Activated CD4-positive, alpha-beta T cell treated with anti-CD3 and anti-CD28 coated beads, Interleukin-2, amount 50 U/mL, for 48 hours (primary cell): ENCODE measurements around the gene DRD2.

Experiments
- DNase-seq, 2 experiments: peaks; one replicate each; pipeline ENCODE4 v3.0.0-alpha.2; 2020

DRD2 gene

DNA sequence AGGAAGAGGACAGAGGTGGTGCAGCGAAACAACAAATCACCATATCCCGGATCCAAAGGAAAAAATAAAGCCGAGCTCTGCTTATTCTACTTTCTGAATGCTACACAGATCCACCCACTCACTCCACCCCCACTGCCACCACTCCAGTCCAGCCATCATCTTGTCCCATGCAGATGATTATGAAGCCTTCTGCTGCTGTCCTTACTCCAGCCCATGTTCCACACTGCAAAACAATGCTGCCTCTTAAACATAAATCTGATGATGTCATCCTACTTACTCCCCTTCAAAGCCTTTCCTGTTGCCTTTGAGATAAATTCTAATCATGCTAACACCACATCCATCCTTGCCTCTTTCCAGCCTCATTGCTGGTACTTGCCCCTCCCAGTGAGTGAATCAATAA is 6.5 kb upstream of the DRD2 start:
- no peak for DNase-seq

- no peak for DNase-seq
These were observed 6.0 kb upstream of the DRD2 start for GRCh38 chr11:113481226-113481625.

GRCh38 chr11:113477321-113477720 is 2.1 kb upstream of the DRD2 start:
- no peak for DNase-seq

DNA sequence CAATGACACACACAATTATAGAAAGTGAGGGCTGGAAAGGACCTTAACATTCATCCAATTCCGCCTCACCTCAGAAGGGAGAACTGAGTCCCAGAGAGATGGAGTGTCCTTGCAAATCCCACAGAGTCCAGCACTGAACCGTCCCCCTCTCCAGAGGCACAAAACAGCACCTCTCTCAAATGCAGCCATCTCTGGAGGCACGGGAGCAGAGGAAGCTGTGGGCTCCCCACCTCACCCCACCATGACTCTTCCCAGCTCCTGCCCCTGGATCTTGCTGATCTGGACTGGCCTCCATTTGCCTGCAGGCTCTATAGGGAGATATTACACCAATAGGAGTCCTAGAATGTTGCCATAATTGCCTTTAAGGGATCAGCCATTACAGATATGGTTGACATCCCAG is 1.4 kb upstream of the DRD2 start:
- no peak for DNase-seq

DNA sequence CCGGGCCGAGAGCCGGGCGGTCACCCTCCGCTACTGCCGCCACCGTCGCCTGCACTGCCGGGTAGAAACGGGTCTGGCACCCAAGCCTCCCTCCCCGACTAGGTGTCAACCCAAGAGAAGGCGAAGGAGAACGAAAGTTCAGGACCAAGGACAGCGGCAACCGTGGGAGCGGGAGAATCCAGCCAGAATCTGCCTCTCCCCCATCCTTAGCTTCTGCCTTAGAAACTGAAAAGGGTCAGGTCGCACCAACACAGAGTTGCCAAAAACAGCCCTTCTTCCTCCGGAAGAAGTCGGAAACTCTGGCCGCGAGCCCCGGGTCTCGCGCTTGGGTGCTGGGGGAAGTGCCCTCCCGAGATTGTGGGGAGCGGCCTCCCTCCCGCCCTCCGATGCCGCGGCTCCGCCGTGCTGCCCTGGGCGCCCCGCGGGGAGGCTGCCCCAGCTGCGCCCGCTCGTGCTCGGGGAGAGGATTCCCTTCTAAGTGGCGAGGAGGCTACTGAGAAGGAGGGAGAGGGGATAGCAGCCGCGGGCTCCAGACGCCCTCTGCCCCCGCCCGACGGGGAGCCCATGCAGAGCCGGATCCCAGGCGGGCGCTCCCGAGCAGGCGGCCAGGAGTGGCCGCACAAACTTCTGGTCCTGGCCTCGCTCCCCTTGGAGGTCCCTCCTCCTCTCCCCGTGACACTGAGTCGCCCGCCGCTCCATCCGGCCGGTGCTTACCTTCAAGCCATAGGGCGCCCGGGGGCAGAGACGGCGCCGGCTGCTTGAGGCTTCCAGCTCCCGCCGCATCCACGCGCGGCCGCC is 637 bp downstream of the DRD2 start:
- DNase-seq, result peak; percentile 59 to 72

GRCh38 chr11:113473983-113474361 is 1.2 kb downstream of the DRD2 start:
- DNase-seq, result no peak

DNA sequence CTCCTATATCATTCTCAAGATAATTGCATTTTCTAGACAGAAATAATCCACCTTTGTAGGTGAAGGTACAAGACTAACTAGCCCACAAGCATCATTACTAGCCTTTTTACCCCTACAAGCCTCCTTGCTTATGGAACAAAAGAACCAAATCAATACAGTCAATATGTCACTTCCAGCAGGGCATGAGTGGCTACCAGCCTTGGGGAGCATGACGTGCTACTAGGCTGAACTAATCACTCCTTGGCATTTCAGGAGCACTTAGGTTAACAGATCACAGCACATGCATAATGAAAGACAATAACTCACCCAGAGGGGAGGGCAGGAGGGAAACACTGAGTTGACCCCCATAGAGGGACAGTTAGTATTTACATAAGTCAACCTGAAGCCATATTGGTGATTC is 2.7 kb downstream of the DRD2 start:
- DNase-seq, result no peak

- no peak for DNase-seq
These were observed 5.0 kb downstream of the DRD2 start for GRCh38 chr11:113470233-113470632.

DNA sequence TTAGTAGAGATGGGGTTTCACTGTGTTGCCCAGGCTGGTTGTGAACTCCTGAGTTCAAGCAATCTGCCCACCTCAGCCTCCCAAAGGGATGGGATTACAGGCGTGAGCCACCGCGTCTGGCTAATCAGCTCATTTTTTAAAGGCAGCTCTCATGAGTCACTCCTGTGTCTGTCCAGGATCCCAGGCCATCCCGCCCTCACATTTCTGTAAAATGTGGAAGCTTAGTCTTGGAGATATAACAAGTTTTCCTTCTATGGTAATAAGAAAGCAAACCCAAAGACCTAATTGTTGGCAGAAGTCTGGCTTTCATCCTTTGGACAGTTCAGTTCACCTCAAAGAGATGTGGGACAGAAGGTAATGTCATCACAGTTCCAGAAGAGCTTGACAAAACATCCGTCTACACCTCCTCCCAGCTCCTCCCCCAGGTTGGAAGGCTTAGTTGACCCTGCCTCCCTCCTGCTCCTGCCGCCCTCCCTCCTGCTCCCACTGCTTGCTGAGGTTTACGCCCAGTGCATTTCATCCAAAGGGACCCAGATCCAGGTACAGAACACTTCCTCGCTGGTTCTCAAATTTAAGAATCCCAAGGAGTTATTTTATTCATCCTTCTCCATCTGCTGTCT is 6.4 kb downstream of the DRD2 start:
- no peak for DNase-seq

- no peak for DNase-seq
These were observed 7.7 kb downstream of the DRD2 start for GRCh38 chr11:113467545-113467944.

GRCh38 chr11:113465786-113466185 is 9.4 kb downstream of the DRD2 start:
- no peak for DNase-seq

- DNase-seq, result no peak
These were observed 10.8 kb downstream of the DRD2 start for GRCh38 chr11:113464416-113464815.

- DNase-seq, result no peak
These were observed 12.4 kb downstream of the DRD2 start for GRCh38 chr11:113462830-113463229.

- no peak for DNase-seq
These were observed 13.6 kb downstream of the DRD2 start for GRCh38 chr11:113461639-113462038.

- no peak for DNase-seq
These were observed 14.7 kb downstream of the DRD2 start for GRCh38 chr11:113460469-113460868.

DNA sequence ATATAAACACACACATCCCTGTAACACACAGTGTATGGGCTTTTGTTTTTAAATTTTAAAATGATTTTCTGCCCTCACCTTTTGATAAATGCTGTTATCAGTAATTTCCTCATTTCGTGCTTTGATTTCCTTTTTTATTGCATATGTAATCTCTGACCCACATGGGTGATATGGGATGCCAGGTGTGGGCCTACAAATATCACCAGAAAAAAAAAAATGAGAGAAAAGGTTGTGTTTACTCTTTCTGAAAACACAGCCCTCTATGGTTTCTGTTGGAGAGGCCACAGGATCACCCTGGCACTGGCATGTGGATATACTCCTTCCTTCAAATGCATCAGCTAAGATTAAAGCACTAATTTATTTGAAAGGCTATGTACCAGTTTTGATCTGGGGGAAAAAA is 17.0 kb downstream of the DRD2 start:
- DNase-seq, result no peak

GRCh38 chr11:113457784-113458183 is 17.4 kb downstream of the DRD2 start:
- no peak for DNase-seq

DNA sequence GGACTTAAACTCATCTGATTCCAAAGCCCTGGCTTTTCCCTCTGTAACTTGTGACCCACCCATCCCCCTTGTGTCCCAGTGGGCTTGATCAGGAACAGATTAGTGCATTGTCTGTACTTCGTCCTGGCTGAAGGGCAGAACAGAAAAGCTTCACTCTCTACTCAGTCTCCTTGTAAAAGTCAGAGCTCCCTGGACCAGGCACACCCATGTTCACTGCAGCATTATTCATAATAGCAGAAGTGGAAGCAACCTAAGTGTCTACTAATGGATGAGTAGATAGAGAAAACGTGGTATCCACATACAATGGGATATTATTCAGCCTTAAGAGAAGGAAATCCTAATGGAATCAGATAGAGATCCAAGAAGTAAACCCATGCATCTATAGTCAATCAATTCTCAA is 20.7 kb downstream of the DRD2 start:
- DNase-seq, result no peak

- DNase-seq, result no peak
These were observed 25.5 kb downstream of the DRD2 start for GRCh38 chr11:113449743-113450142.

DNA sequence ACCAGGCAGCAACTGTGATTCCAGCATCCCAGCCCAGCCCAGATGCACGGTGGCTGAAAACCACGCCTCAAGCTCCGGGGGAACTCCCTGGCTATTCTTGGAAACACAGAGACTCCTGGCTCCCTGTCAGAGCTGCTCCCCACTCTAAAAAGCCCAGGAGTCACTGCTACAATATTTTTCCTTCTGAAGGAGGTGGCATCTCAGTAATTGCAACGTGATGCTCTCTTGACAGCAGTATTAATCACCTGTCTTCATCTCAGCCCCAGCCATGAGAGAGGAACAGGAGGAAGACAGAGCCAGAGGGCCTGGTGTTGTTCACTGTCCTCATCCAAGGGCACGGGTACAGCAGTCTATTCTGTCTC is 26.9 kb downstream of the DRD2 start:
- no peak for DNase-seq

DNA sequence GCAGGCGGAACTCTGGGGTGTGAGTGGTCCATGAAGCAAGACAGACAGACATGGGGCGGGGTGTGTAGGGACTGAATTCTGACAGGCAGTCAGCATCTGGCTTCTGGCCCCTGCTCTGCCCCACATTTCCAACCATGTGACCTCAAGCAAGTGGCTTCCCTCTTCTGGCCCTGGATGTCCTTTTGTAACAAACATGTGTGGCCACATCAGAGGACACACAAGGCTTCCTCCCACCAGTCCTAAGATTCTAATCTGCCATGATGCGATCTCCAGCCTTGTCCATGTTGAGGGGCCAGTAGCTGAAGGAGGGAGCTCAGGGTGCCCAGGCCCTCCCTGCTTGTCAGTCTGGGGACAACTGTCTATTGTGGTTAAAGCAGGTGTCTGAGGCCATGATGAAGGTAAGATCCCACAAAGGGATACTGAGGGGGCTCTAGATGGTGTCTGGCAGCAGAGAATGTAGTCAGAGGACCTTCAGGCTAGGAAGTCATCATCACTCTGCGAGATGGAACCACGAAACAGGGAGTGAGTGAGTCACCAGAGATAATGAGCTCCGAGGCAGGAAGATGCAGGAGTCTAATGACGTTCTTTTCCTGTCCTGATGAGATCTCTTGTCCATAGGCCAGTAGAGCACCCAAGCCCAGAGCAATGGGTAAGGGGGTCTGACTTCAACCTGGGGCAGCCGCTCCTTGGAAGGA is 27.4 kb downstream of the DRD2 start:
- no peak for DNase-seq

GRCh38 chr11:113446938-113447337 is 28.3 kb downstream of the DRD2 start:
- no peak for DNase-seq

- DNase-seq, result peak in 1 of 2 experiments; percentile 12
These were observed 29.1 kb downstream of the DRD2 start for GRCh38 chr11:113446112-113446511.

DNA sequence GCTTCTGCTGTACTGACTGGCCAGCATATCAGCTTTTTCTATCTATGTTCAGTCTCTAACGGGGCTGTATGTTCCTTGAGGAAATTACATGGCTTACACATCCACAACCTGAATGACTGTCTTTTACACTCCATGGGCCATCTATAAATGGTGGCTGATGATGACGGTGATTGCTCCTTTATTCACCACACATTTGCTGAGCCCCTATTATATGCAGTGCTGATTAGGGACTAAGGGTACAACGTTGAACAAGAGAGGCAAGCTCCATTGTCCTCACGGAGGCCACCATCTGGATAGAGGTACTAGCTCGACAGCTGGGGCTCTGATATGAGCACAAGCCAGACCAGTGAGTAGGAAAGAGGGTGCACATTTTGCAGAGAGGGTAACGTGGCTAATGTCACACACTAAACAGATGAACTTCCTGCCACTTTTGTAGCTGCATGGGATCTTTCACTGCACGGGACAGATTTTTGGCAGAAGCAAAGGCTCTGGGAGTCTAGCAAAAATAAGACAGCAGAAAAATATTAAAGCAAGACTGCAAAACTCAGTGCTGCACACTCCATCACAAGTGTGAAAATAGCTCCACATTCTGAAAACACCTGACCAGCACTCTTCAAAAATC is 30.6 kb downstream of the DRD2 start:
- no peak for DNase-seq
